C1 segment of cervical spinal cord (tissue), 14 donors: ENCODE measurements around the gene SLC3A2.

Experiments
- DNase-seq, 14 donors: peaks; one replicate each; lab custom pipeline; 2025; lab: John Stamatoyannopoulos, UW

Gene SLC3A2

DNA sequence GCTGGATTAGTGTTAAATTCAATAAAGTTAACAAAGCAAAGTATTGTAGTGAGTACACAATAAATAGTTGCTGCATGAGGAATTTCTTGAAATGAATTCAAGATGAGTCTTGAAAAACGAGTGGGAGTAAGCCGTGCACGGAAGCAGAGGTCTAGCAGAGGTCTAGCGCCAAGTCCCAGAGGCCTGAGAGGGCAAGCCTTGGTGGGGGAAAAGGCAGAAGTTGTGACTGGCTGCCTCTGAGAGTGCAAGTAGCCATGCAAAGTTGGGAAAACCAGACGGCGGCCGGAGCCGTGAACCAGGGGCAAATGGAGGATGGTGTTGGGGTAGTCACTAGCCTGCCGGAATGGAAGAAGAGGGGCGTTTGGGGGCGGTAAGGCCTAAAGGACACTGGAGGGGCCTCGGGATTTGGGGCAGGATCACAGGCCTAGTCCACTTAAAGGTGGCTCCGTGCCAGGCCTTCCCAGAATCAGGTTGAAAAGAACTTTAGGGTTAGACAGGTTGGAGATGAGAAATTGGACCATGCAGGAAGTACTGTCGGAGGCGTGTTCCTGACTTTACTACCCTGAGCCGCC, 379 bp upstream of the SLC3A2 start:
- peak in 6 of 14 donors; percentile 67 to 85 (median 80) for DNase-seq

DNA sequence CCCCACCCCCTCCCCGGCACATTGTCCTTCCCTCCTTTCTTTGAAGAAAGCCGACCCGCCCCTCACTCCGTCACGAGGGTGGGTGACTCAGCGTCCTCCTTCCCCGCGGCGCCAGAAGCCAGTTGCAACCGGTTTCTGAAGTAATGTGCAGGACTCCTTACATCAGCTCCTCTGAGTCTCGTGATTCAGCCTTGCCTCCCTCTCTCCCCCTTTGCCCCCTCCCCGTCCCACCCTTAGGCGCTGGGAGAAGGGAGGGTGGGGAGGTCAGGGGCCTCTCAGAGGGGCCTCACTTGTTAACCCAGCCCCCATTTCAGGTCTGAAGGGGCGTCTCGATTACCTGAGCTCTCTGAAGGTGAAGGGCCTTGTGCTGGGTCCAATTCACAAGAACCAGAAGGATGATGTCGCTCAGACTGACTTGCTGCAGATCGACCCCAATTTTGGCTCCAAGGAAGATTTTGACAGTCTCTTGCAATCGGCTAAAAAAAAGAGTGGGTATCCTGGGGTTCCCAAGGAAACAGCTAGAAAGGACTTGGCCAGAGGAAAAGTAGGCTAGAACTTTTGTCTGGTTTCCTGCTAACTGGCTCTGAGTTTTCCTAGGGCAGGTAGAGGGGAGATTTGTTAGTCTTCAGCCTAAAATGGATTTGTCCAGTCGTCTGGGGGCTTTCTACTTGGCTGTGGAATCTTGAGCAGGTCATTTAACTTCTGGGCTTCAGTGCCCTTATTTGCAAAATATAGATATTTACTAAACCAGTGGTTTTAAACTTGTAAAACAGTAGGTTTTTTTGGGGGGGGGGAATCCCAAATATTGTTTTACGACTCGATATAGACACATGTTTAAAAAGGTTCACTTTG, 1.1 kb downstream of the SLC3A2 start:
- peak in 12 of 14 donors; percentile 52 to 95 (median 89) for DNase-seq

GRCh38 chr11:62882431-62882749, 1.7 kb downstream of the SLC3A2 start:
- DNase-seq, result no peak

GRCh38 chr11:62882788-62883501, 2.2 kb downstream of the SLC3A2 start:
- DNase-seq, result no peak

DNA sequence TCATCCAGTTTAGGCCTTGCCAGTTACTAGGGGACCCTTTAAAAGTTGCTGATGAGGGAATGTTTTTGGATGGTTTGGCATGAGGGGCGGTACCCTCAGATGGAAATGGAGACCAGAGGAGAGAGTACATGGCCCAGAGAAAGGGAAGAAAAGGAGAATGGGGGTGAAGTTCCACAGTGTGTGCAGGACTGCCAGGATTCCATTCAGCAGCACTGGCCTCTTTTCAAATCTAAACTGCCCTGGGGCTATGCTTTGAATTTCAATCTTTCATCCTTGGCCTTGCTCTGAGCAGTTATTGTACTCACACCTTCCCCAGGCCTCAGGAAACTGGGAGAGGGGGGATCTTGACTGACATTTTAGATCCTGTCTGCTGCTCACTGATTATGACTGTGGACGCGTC, 3.0 kb downstream of the SLC3A2 start:
- peak in 5 of 14 donors; percentile 13 to 26 (median 18) for DNase-seq

DNA sequence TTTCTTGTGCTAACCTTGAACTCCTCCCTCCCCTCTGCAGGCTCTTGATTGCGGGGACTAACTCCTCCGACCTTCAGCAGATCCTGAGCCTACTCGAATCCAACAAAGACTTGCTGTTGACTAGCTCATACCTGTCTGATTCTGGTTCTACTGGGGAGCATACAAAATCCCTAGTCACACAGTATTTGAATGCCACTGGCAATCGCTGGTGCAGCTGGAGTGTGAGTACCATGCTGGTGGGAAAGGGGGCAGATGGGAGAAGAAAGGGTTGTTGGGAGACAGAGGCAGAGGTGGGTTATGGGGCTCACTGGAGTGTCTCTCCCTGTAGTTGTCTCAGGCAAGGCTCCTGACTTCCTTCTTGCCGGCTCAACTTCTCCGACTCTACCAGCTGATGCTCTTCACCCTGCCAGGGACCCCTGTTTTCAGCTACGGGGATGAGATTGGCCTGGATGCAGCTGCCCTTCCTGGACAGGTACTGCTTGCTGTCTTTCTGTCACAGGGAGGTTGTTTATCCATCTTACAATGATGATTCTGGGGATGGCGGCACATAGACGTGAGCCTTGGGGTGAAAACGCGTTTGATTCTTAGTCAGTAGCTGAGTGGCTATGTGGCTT, 4.5 kb downstream of the SLC3A2 start:
- no peak for DNase-seq

DNA sequence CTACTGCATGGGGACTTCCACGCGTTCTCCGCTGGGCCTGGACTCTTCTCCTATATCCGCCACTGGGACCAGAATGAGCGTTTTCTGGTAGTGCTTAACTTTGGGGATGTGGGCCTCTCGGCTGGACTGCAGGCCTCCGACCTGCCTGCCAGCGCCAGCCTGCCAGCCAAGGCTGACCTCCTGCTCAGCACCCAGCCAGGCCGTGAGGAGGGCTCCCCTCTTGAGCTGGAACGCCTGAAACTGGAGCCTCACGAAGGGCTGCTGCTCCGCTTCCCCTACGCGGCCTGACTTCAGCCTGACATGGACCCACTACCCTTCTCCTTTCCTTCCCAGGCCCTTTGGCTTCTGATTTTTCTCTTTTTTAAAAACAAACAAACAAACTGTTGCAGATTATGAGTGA, 7.7 kb downstream of the SLC3A2 start:
- no peak for DNase-seq

DNA sequence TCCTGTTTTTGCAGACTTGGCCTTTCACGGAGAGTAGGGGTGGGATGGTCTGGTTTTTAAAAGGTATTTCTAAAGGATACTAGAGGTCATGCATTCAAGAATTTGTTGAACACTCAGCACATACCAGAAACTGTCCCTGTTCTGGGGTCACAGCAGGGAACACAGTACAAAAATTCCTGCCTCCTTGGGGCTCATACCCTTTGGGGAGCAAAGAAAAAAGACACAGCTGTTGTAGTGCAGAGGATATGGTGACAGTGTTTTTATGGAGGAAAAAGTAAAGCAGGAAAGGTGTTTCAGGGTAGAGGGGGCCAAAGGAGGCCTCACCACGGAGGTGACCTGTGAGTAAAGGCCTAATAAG, 8.4 kb downstream of the SLC3A2 start:
- no peak for DNase-seq

DNA sequence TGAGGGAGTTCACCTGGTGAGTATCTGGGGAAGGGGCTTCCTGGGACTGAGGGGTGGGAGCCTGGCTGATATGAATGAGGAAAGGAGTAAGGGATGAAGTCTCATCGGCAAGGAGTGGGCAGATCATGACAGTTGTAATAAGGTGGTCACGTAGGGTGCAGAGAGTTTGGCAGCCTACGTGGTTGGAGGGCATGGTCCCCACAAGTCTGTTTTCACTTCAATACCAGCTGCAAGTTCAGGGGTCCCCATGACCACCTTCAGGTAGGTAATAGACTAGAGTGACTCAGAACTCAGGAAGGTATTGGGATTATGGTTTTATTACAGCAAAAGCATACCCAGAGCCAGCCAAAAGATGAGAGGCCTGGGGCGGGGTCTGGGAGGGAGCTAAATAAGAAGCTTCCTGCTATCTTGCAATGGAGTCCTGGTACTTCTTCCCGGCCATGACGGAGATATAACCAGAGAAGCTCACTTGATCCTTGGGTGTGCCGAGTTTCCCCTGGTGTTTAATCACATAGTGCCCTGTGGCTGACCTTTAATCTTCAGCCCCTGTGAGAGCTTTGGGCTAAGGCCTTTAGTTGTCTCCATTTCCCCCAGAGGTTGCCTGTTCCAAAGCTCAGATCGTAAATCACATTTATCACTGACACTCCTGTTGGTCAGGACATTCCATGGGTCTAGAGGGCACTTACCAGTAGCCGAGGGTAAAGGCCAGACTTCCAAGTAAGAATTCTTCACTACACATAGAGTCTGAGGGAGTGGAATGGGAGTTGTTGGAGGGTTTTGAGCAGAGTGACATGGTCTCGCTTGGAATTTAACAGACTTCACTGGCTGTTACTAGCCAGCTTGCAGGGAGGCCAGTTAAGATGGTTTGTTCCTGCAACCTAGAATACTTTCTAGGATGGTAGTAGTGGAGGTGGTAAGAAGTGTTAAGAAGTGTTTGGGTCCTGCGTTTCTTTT, 9.1 kb downstream of the SLC3A2 start:
- no peak for DNase-seq

GRCh38 chr11:62892077-62892922, 11.6 kb downstream of the SLC3A2 start:
- no peak for DNase-seq

DNA sequence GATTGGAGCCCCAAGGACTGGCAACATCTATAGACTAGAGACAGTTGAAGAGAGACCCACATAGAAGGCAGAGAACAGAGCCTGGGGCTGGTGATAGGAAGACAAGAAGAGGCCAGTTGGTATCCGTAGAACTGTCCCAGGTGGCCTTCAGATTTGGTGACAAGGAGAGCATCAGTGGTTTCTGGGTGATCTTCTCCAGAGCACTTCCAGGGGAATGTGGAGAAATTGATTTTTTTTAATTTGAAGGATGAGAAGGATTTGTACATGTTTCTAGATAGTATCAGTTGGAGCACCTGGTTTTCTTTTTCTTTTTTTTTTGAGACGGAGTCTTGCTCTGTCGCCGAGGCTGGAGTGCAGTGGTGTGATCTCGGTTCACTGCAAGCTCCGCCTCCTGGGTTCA, 14.8 kb downstream of the SLC3A2 start:
- DNase-seq, result no peak

DNA sequence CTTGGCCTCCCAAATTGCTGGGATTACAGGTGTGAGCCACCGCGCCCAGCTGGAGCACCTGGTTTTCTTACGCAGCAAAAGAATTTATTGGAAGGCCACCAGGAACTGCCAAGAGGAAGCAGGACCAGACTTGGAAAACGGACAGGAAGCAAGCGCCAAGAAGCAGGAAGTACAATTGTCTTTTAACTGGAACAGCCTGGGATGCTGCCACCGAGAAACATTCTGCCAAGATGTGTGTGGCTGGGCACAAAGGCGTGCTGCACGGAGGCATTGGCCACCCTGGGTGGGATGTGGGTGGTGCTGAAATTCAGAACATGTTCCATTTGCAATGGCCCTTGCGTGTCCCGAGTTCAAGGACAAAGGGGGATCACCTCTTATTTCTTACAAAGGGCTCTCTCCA, 15.4 kb downstream of the SLC3A2 start:
- DNase-seq, result peak in 4 of 14 donors; percentile 2 to 24 (median 8)

DNA sequence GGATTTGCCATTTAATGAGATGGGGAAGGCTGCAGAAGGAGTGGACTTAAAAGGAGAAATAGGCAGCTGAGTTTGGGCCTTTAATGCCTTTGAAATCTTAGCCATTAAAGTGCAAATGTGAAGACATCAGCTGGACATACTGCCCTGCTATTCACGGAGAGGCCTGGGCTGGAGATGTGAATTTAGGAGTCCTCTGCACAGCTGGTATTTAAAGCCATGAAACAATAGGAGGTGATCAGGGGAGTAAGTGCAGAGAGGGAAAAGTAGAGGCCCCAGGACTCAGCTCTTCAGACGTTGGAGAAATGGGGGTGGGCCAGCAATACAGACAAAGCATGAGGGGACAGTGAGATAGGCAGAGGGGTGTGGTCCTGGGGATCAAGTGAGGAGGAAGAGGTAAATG, 16.6 kb downstream of the SLC3A2 start:
- DNase-seq, result no peak

- DNase-seq, result no peak
Measured at GRCh38 chr11:62898027-62898426, 17.3 kb downstream of the SLC3A2 start.

GRCh38 chr11:62902932-62903331, 22.2 kb downstream of the SLC3A2 start:
- DNase-seq, result no peak

GRCh38 chr11:62905296-62905695, 24.6 kb downstream of the SLC3A2 start:
- no peak for DNase-seq

DNA sequence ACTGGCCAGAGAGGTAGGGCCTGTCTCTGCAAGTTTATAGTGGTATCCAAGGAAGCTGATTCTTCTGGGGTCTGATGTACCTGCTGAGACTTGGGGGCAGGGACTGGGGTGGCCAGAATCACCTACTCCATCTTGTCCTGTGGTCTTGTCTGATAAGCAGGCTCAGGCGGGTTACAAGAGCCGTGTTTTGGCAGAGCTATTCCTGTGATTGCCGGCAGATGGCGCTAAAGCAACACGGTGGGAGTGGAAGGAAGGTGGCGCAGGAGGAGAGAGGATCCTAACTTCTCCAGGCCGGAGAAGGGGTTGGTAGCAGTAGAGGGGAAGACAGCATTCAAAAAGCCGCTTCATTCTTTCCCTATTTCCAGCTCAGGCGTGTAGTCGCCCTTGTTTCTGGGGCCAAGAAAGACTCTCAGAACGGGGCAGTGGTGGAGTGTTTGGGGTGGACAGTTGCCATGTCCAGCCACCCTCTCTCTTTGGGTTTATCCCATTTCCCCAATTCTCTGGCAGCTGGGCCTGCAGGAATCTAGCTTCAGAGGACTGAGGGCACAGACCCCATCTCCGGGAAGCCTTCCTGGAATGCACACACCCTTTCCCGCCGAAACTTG, 25.3 kb downstream of the SLC3A2 start:
- DNase-seq, result peak in 13 of 14 donors; percentile 31 to 81 (median 68)

DNA sequence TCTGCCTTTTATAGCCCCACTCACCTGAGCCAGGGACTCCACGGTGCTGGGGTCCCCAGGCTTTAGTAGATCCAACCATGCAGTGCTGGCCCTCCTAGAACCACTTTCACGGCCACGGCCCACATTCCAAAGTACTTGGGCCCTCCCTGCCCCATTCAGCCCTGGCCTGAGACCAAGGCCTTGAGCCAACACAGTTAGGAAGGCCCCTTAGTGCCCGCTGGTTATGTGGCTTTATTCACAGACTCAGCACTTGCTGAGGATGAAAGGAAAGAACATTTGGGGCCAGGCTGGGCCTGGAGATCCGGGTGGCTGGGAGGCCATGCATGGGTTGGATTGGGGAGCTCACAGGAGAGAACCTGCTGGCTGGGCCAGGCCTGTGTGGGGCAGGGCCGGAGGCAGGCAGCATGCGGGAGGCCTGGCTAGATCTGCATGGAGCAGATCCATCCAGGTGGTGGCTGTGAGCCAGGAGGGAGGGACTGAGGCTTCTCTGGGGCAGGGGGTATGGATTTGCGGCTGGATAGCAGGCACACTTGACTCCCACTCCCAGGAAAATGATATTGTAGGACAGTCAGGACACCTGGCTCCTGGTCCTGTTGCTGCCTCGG, 27.9 kb downstream of the SLC3A2 start:
- peak in 3 of 14 donors; percentile 5 to 56 (median 36) for DNase-seq
